ENCODE data around the gene CDH23. TPM values are rescaled to one million over a fixed set of nuclear protein-coding genes. Genes with fewer than 3 reads are reported as not detected.
A peak's percentile ranks its signal among the peaks of the same experiment; 100 is the strongest.

Gene CDH23
- total RNA-seq, 1 donor from 2014 or later = 9.4 TPM

DNA sequence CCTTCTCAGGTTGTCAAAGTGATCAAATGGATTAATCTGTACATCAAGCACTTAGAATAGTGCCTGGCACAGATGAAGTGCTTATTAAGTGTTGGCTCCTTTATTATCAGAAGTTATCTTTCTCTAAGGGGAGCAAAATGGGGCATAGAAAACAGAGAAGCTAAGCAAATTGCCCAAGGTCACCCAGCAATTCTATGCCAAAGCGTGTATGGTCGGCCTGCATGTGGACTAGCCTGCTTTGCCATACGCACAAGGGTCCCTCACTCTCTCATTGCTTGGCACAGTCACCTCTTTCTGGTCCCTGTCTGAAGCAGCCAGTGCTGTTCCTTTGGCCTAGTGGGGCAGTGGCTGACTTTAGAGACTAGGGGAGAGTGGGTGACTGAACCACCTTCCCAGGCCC, 45.3 kb downstream of the CDH23 start:
- H3K9me3 Mint-ChIP-seq = no peaks in the 10 kb centered on the region
- DNase-seq (ENCODE audit: extremely low spot score, unreplicated experiment) = no peak
- peaks cover 26% of the 10 kb centered on the region for H3K27me3 Mint-ChIP-seq
- no peaks in the 10 kb centered on the region for H3K36me3 Mint-ChIP-seq
- TF ChIP-seq CTCF (conservative IDR thresholded peaks at IDR 0.05) = no peak
- peaks cover 6% of the 10 kb centered on the region for H3K4me1 Mint-ChIP-seq (ENCODE audit: unreplicated experiment)
- H3K27ac Mint-ChIP-seq = no peak overlapping the region
- H3K4me3 Mint-ChIP-seq = no peak overlapping the region

GRCh38 chr10:71442859-71443570, 46.3 kb downstream of the CDH23 start:
- Mint-ChIP-seq H3K4me1 (ENCODE audit: unreplicated experiment) (peaks cover 6% of the 10 kb centered on the region), H3K27ac (no peak overlapping the region), H3K9me3 (no peaks in the 10 kb centered on the region), H3K27me3 (peaks cover 33% of the 10 kb centered on the region), H3K36me3 (no peaks in the 10 kb centered on the region), H3K4me3 (no peak overlapping the region)
- TF ChIP-seq CTCF (conservative IDR thresholded peaks at IDR 0.05) = no peak
- no peak for DNase-seq (ENCODE audit: extremely low spot score, unreplicated experiment)

DNA sequence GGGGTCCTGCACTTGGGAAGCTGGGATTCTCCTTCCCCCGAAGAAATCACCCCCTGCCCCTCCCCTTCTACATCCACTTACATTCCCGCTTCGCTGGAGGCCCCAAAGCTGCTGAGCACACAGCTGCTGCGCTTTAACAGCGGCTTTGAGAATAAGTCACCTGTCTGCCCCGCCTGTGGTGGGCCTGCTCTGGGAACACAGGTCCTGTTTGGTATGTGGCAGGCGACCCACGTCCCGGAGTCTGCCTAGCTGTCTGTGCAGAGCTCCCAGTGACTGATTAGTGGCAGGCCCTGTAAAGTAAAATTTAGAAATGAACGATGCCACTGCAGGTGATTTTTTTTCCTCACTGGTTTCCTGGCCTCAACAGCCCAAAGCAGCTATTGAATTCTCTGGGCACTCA, 47.0 kb downstream of the CDH23 start:
- no peak overlapping the region for H3K27ac Mint-ChIP-seq
- TF ChIP-seq CTCF (conservative IDR thresholded peaks at IDR 0.05) = no peak
- no peaks in the 10 kb centered on the region for H3K9me3 Mint-ChIP-seq
- no peaks in the 10 kb centered on the region for H3K36me3 Mint-ChIP-seq
- H3K27me3 Mint-ChIP-seq = peaks cover 33% of the 10 kb centered on the region
- H3K4me1 Mint-ChIP-seq (ENCODE audit: unreplicated experiment) = peaks cover 6% of the 10 kb centered on the region
- DNase-seq (ENCODE audit: extremely low spot score, unreplicated experiment) = no peak
- H3K4me3 Mint-ChIP-seq = no peak overlapping the region

DNA sequence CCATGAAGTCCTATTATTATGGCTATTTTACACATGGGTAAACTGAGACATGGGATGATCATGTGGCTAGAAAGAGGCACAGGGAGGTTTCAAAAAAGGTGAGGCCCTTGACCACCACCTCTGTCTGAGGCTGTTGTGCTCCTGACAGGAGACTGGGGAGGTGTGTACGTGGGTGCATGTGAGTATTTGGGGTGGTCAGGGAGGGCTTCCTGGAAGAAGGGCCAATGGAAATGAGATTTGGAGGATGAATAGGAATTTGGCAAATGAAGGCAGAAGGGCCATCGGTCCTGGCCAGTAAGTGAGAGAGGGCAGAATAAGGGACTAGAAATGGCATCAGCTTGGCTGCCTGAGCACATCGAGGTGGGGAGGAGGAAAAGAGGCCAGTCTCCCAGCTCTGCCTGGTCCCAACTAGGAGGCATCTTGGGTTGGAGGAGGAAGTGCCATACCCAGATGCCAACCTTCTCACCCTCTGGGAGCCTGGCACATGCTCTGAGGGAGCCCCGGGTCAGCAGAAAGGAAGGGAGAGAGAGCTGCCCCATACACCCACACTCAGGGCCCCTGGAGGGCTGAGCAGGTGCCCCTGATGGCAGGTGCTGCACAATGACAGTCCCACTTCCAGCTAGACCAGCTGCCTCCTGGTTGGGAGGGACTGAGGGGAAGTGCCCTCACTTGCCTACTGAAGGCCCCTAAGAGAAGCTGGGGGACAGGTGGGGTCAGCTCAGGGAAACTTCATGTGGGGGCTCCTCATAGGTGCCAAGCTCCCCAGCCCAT, 47.7 kb downstream of the CDH23 start:
- no peak for DNase-seq (ENCODE audit: extremely low spot score, unreplicated experiment)
- Mint-ChIP-seq H3K4me1 (ENCODE audit: unreplicated experiment) (peaks cover 6% of the 10 kb centered on the region), H3K27me3 (peaks cover 33% of the 10 kb centered on the region), H3K4me3 (no peak overlapping the region), H3K27ac (no peak overlapping the region), H3K36me3 (no peaks in the 10 kb centered on the region), H3K9me3 (no peaks in the 10 kb centered on the region)
- TF ChIP-seq CTCF (conservative IDR thresholded peaks at IDR 0.05) = no peak

DNA sequence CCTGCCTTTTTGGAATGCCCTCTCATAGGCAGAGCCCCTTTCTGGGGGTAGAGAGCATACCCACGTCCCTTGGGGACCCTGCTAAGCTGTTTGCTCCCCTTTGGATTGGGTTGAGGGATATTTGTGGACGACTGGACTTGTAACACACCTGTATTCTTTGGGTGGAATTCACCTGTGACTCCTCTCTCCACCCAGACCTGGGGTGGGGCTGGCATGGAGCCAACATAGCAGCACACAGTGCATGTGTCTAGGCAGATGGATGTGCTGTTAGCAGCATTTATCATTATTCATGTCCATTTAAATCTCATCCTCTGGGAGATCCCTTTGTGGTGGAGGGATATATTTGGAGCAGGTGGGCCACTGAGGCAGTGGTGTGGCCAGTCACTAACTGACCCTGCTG, 51.0 kb downstream of the CDH23 start:
- H3K27me3 Mint-ChIP-seq = peaks cover 25% of the 10 kb centered on the region
- H3K36me3 Mint-ChIP-seq = no peaks in the 10 kb centered on the region
- H3K4me3 Mint-ChIP-seq = no peak overlapping the region
- TF ChIP-seq CTCF (conservative IDR thresholded peaks at IDR 0.05) = no peak
- H3K4me1 Mint-ChIP-seq (ENCODE audit: unreplicated experiment) = peaks cover 6% of the 10 kb centered on the region
- no peaks in the 10 kb centered on the region for H3K9me3 Mint-ChIP-seq
- no peak for DNase-seq (ENCODE audit: extremely low spot score, unreplicated experiment)
- H3K27ac Mint-ChIP-seq = peak overlapping the region; percentile 26
